ENCODE measurements around the gene RPS26. TPM values are rescaled to one million over a fixed set of nuclear protein-coding genes. Genes with fewer than 3 reads are reported as not detected.

Gene RPS26
- total RNA-seq, 1 experiment from 2014 or later: 77.2 TPM

DNA sequence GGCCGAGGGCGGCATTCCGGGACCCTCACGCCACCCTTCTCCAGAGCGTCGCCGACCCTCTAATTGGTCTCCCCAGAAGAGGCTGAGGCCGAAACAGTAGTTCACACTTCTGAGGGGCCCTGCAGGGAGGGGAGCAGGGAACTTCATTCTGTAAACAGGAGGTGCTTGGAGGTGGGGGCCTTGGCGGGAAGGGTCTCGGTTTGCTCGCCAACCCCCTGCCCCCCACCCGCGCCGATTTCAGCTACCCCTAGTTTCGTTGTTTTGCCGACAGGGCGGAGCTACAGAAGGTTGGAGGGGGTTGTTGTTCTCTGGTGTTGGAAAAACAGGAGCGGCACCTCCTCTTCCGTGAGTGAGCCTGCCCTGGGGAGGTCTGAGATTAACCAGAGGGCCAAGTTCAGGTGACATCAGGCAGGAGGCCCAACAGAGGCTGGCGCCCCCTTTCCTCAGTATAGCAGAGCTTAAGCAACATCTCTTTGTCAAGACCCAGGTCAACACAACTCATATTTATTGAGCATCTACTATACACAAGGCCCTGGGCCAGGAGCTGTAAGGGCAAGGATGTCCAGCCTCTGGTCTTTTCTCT, 38.9 kb downstream of the RPS26 start (continued):
- TF ChIP-seq, protein P1, sequence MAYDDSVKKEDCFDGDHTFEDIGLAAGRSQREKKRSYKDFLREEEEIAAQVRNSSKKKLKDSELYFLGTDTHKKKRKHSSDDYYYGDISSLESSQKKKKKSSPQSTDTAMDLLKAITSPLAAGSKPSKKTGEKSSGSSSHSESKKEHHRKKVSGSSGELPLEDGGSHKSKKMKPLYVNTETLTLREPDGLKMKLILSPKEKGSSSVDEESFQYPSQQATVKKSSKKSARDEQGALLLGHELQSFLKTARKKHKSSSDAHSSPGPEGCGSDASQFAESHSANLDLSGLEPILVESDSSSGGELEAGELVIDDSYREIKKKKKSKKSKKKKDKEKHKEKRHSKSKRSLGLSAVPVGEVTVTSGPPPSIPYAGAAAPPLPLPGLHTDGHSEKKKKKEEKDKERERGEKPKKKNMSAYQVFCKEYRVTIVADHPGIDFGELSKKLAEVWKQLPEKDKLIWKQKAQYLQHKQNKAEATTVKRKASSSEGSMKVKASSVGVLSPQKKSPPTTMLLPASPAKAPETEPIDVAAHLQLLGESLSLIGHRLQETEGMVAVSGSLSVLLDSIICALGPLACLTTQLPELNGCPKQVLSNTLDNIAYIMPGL (CRISPR knock-in tag; IDR thresholded peaks at IDR 0.05): 0 out of 2 replicates have a peak, but pooled peaks have one; percentile 28
- TF ChIP-seq TEAD1 (CRISPR knock-in tag; IDR thresholded peaks at IDR 0.05) (0 out of 2 replicates have a peak, but pooled peaks have one; percentile 3), JAZF1 (CRISPR knock-in tag; IDR thresholded peaks at IDR 0.05) (no peak)
- TF ChIP-seq, protein P2, sequence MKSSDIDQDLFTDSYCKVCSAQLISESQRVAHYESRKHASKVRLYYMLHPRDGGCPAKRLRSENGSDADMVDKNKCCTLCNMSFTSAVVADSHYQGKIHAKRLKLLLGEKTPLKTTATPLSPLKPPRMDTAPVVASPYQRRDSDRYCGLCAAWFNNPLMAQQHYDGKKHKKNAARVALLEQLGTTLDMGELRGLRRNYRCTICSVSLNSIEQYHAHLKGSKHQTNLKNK (CRISPR knock-in tag; IDR thresholded peaks at IDR 0.05): no peak

DNA sequence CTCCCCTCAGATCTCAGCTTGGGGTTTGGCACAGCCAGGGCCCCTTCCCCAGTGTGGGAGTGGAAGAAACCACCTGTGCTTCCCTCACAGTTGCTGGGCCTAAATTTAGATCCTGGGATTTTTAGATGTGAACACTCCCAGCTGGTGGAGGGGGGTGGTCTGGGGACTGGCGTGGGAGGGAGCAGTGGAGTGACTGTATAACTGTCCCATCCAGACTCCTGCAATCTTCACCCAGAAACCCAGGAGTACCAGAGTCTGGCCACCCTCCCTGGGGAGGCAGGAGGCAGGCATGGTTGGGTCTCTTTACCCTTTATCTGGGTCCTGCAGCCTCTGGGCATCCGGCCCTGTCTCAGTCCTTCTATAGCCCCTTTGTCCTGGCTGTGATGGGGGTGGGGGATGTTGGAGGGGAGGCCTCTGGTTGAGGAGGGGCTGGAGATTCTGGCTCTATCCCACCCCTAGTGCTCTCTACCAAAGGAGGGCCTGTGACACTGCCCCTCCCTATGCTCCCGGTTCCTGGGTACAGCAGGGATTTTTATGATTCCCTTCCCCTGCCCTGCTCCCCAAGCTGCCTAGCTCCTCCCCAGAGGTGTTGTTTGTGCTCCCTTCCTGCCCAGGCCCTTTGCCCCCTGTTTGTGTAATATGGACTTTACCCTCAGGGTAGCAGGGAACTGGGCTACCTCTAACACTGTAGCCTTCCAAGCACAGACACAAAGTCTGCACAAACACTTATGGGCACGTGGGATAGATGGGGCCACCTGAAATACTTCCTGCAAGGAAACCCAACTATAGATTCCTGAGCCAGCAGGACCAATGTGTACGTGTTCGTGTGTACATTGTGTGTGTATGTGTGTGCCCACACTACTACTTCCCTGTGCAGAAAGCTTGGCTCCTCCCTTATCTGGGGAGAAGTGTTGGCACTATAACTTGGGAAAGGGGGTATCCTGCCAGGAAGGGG, 40.0 kb downstream of the RPS26 start:
- Mint-ChIP-seq H3K27me3 (ENCODE audit: low read depth) (no peaks in the 10 kb centered on the region), H3K4me1 (peaks cover 23% of the 10 kb centered on the region), H3K9me3 (no peaks in the 10 kb centered on the region), H3K36me3 (peaks cover 24% of the 10 kb centered on the region), H3K27ac (peak overlapping the region; percentile 96), H3K4me3 (peak overlapping the region; percentile 89)
- CTCF ChIA-PET: interaction anchor here (0.8 to 2.6 kb wide), 7 partner anchors 11 to 108 kb away, joined by 3 to 16 read pairs (median 4); partner anchors contain the start of genes ESYT1, PA2G4, RAB5B and SMARCC2
- TF ChIP-seq, protein P3, sequence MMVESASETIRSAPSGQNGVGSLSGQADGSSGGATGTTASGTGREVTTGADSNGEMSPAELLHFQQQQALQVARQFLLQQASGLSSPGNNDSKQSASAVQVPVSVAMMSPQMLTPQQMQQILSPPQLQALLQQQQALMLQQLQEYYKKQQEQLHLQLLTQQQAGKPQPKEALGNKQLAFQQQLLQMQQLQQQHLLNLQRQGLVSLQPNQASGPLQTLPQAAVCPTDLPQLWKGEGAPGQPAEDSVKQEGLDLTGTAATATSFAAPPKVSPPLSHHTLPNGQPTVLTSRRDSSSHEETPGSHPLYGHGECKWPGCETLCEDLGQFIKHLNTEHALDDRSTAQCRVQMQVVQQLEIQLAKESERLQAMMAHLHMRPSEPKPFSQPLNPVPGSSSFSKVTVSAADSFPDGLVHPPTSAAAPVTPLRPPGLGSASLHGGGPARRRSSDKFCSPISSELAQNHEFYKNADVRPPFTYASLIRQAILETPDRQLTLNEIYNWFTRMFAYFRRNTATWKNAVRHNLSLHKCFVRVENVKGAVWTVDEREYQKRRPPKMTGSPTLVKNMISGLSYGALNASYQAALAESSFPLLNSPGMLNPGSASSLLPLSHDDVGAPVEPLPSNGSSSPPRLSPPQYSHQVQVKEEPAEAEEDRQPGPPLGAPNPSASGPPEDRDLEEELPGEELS (CRISPR knock-in tag; IDR thresholded peaks at IDR 0.05): no peak
- peak; percentile 89 for TF ChIP-seq GABPB1 (CRISPR knock-in tag; IDR thresholded peaks at IDR 0.05)
- TF ChIP-seq, protein P4, sequence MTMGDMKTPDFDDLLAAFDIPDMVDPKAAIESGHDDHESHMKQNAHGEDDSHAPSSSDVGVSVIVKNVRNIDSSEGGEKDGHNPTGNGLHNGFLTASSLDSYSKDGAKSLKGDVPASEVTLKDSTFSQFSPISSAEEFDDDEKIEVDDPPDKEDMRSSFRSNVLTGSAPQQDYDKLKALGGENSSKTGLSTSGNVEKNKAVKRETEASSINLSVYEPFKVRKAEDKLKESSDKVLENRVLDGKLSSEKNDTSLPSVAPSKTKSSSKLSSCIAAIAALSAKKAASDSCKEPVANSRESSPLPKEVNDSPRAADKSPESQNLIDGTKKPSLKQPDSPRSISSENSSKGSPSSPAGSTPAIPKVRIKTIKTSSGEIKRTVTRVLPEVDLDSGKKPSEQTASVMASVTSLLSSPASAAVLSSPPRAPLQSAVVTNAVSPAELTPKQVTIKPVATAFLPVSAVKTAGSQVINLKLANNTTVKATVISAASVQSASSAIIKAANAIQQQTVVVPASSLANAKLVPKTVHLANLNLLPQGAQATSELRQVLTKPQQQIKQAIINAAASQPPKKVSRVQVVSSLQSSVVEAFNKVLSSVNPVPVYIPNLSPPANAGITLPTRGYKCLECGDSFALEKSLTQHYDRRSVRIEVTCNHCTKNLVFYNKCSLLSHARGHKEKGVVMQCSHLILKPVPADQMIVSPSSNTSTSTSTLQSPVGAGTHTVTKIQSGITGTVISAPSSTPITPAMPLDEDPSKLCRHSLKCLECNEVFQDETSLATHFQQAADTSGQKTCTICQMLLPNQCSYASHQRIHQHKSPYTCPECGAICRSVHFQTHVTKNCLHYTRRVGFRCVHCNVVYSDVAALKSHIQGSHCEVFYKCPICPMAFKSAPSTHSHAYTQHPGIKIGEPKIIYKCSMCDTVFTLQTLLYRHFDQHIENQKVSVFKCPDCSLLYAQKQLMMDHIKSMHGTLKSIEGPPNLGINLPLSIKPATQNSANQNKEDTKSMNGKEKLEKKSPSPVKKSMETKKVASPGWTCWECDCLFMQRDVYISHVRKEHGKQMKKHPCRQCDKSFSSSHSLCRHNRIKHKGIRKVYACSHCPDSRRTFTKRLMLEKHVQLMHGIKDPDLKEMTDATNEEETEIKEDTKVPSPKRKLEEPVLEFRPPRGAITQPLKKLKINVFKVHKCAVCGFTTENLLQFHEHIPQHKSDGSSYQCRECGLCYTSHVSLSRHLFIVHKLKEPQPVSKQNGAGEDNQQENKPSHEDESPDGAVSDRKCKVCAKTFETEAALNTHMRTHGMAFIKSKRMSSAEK (CRISPR knock-in tag; IDR thresholded peaks at IDR 0.05; ENCODE audit: borderline replicate concordance): no peak
- no peak for ATAC-seq
- peak; percentile 14 for DNase-seq (ENCODE audit: low spot score)
- POLR2A ChIA-PET: interaction anchor here (0.8 to 2.9 kb wide), 7 partner anchors 23 to 78 kb away, joined by 3 to 34 read pairs (median 3); partner anchors contain the start of genes ESYT1 and PA2G4

DNA sequence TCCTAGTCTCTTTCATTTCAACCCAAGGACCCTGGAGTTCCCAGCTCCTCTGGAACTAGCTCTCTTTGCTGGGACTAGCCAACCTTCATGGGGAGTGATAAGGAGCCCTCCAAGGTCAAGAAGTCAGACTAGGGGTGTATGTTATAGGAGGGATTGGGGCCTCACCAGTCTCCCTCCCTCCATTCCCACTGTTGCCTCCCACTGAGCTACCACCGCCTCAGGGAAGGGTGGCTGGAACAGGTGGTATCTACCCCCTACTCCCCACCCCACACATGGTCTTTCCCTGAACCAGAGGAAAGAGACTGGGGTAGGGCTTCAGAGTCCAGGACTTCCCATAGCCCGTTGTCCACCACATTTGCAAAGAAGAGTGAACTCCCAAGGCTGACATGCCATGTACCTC, 40.7 kb downstream of the RPS26 start:
- peaks cover 26% of the 10 kb centered on the region for H3K36me3 Mint-ChIP-seq
- ChIA-PET CTCF (interaction anchor here (1.4 kb wide), 1 partner anchor 36 kb away, joined by 4 read pairs; no protein-coding TSS in a partner anchor), POLR2A (no interaction called here)
- H3K27ac Mint-ChIP-seq: no peak overlapping the region
- no peak for ATAC-seq
- peaks cover 23% of the 10 kb centered on the region for H3K4me1 Mint-ChIP-seq
- TF ChIP-seq TP53 (CRISPR knock-in tag; IDR thresholded peaks at IDR 0.05): no peak
- no peak for DNase-seq (ENCODE audit: low spot score)
- no peak overlapping the region for H3K4me3 Mint-ChIP-seq
- H3K9me3 Mint-ChIP-seq: no peaks in the 10 kb centered on the region
- no peaks in the 10 kb centered on the region for H3K27me3 Mint-ChIP-seq (ENCODE audit: low read depth)

DNA sequence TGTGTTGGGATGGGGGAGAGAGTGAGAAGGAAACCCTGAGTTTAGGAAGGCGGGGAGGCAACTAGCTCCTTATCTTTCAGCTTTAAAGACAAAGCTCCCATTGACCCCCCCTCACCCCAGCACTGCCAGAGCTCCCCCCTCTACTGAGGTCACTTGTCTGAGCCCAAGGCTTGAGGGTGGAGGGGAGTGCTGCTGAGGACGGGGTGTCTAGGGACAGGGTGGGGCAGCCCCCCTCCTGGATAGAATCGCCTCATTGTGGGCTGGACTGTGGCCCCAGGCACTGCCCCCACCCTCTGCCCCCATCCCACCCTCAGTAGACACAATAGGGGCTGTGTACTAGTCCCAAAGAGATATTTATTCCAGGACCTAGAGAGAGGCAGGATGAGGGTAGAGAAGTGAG, 41.2 kb downstream of the RPS26 start:
- POLR2A ChIA-PET: no interaction called here
- Mint-ChIP-seq H3K4me3 (no peak overlapping the region), H3K27me3 (ENCODE audit: low read depth) (no peaks in the 10 kb centered on the region), H3K36me3 (peaks cover 31% of the 10 kb centered on the region), H3K4me1 (peaks cover 23% of the 10 kb centered on the region), H3K9me3 (no peaks in the 10 kb centered on the region), H3K27ac (no peak overlapping the region)
- ATAC-seq: no peak
- CTCF ChIA-PET: no interaction called here
- no peak for DNase-seq (ENCODE audit: low spot score)
- TF ChIP-seq, protein P5, sequence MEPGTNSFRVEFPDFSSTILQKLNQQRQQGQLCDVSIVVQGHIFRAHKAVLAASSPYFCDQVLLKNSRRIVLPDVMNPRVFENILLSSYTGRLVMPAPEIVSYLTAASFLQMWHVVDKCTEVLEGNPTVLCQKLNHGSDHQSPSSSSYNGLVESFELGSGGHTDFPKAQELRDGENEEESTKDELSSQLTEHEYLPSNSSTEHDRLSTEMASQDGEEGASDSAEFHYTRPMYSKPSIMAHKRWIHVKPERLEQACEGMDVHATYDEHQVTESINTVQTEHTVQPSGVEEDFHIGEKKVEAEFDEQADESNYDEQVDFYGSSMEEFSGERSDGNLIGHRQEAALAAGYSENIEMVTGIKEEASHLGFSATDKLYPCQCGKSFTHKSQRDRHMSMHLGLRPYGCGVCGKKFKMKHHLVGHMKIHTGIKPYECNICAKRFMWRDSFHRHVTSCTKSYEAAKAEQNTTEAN (CRISPR knock-in tag; IDR thresholded peaks at IDR 0.05): no peak
- TF ChIP-seq, protein P6, sequence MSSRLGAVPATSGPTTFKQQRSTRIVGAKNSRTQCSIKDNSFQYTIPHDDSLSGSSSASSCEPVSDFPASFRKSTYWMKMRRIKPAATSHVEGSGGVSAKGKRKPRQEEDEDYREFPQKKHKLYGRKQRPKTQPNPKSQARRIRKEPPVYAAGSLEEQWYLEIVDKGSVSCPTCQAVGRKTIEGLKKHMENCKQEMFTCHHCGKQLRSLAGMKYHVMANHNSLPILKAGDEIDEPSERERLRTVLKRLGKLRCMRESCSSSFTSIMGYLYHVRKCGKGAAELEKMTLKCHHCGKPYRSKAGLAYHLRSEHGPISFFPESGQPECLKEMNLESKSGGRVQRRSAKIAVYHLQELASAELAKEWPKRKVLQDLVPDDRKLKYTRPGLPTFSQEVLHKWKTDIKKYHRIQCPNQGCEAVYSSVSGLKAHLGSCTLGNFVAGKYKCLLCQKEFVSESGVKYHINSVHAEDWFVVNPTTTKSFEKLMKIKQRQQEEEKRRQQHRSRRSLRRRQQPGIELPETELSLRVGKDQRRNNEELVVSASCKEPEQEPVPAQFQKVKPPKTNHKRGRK (CRISPR knock-in tag; IDR thresholded peaks at IDR 0.05; ENCODE audit: borderline replicate concordance): no peak
- TF ChIP-seq, protein P7, sequence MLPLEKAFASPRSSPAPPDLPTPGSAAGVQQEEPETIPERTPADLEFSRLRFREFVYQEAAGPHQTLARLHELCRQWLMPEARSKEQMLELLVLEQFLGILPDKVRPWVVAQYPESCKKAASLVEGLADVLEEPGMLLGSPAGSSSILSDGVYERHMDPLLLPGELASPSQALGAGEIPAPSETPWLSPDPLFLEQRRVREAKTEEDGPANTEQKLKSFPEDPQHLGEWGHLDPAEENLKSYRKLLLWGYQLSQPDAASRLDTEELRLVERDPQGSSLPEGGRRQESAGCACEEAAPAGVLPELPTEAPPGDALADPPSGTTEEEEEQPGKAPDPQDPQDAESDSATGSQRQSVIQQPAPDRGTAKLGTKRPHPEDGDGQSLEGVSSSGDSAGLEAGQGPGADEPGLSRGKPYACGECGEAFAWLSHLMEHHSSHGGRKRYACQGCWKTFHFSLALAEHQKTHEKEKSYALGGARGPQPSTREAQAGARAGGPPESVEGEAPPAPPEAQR (CRISPR knock-in tag; IDR thresholded peaks at IDR 0.05): no peak
- TF ChIP-seq TCF7 (CRISPR knock-in tag; IDR thresholded peaks at IDR 0.05; ENCODE audit: low read depth) (no peak), ZNF317 (CRISPR knock-in tag; IDR thresholded peaks at IDR 0.05; ENCODE audit: borderline replicate concordance, low read depth) (no peak)
